IMR-90 (cell line): ENCODE data around the gene RALGAPA2. TPM values are rescaled to one million over a fixed set of nuclear protein-coding genes. Genes with fewer than 3 reads are reported as not detected.

Experiments
- ATAC-seq: fragments of 200-7000 bp; cut with Tn5 transposase; 2 replicates; pipeline ENCODE4 v1.9.1; 2020; ENCODE audit warnings: low read depth, mild to moderate bottlenecking, moderate library complexity
- BruUV-seq: library from RNA; stranded (reverse); fragments of 400-500 nt; replicated peaks from 2 replicates; lab custom pipeline; 2021; lab: Mats Ljungman, UMichigan
- CTCF ChIA-PET: fragments of 300-600 bp; formaldehyde crosslinking; extraction: SDS; loops from one replicate; lab custom pipeline; 2021; ENCODE audit warnings: antibody characterized with exemption; lab: Yijun Ruan, JAX
- POLR2A ChIA-PET: fragments of 300-600 bp; sonication (Branson Sonifier 250); formaldehyde crosslinking; loops from one replicate; lab custom pipeline; 2022; ENCODE audit warnings: antibody characterized with exemption; ENCODE audit not compliant: unreplicated experiment; lab: Charles Lee
- DNase-seq: peaks from one replicate; pipeline ENCODE4 v3.0.0; 2013
- H2AFZ ChIP-seq: replicated peaks from 2 replicates; pipeline ENCODE3; 2013; ENCODE audit warnings: low read length, mild to moderate bottlenecking; ENCODE audit not compliant: poor library complexity
- H2AK5ac ChIP-seq: 2 replicates; pipeline ENCODE4 v1.6.1; 2013; ENCODE audit warnings: low read depth, low read length, inconsistent platforms
- H2AK9ac ChIP-seq: replicated peaks from 2 replicates; pipeline ENCODE3; 2013; ENCODE audit warnings: mild to moderate bottlenecking, low read depth, low read length, moderate library complexity; ENCODE audit not compliant: poor library complexity
- H2BK120ac ChIP-seq: 2 replicates; pipeline ENCODE4 v1.6.1; 2013; ENCODE audit warnings: low read depth, low read length, inconsistent platforms
- H2BK15ac ChIP-seq: 3 replicates; pipeline ENCODE4 v1.6.1; 2013; ENCODE audit warnings: low read depth, low read length, inconsistent platforms
- H2BK20ac ChIP-seq: 2 replicates; pipeline ENCODE4 v1.6.1; 2013; ENCODE audit warnings: low read depth, mild to moderate bottlenecking, inconsistent platforms, low read length, moderate library complexity
- H2BK5ac ChIP-seq: 2 replicates; pipeline ENCODE4 v1.6.1; 2013; ENCODE audit warnings: mild to moderate bottlenecking, low read depth, low read length, inconsistent platforms; ENCODE audit not compliant: poor library complexity, severe bottlenecking
- H3K14ac ChIP-seq: replicated peaks from 2 replicates; pipeline ENCODE4 v1.6.1; 2013; ENCODE audit warnings: low read depth, low read length, inconsistent platforms
- H3K18ac ChIP-seq: 2 replicates; pipeline ENCODE4 v1.6.1; 2013; ENCODE audit warnings: low read depth, low read length, control low read depth
- H3K23ac ChIP-seq: 2 replicates; pipeline ENCODE4 v1.6.1; 2013; ENCODE audit warnings: low read depth, low read length, inconsistent platforms
- H3K27ac ChIP-seq: 2 replicates; pipeline ENCODE4 v1.5.1; 2013; ENCODE audit warnings: mild to moderate bottlenecking, control low read depth, low read length; ENCODE audit not compliant: insufficient read depth
- H3K27me3 ChIP-seq: 2 replicates; pipeline ENCODE4 v1.6.1; 2013; ENCODE audit warnings: low read length; ENCODE audit not compliant: control insufficient read depth, insufficient read depth
- H3K36me3 ChIP-seq: 2 replicates; pipeline ENCODE4 v1.6.1; 2013; ENCODE audit warnings: low read length, mixed read lengths; ENCODE audit not compliant: control insufficient read depth, insufficient read depth
- H3K4ac ChIP-seq: 2 replicates; pipeline ENCODE4 v1.6.1; 2013; ENCODE audit warnings: low read depth, low read length, inconsistent platforms
- H3K4me1 ChIP-seq: 2 replicates; pipeline ENCODE4 v1.6.1; 2013; ENCODE audit warnings: low read length, mixed read lengths; ENCODE audit not compliant: control insufficient read depth, insufficient read depth
- H3K4me2 ChIP-seq: 2 replicates; pipeline ENCODE4 v1.6.1; 2013; ENCODE audit warnings: low read depth, mild to moderate bottlenecking, control low read depth, low read length, moderate library complexity
- H3K4me3 ChIP-seq: 2 replicates; pipeline ENCODE4 v1.5.1; 2013; ENCODE audit warnings: low read depth, mild to moderate bottlenecking, control low read depth, low read length, moderate library complexity; ENCODE audit not compliant: insufficient read depth
- H3K56ac ChIP-seq: 2 replicates; pipeline ENCODE4 v1.6.1; 2013; ENCODE audit warnings: low read length, inconsistent platforms; ENCODE audit not compliant: insufficient read depth; ENCODE audit errors: extremely low read depth
- H3K79me1 ChIP-seq, 2 experiments: 2 replicates each; pipeline ENCODE4 v1.6.1; 2013; ENCODE audit warnings: low read length in 2 of 2, inconsistent platforms in 1 of 2, low read depth in 1 of 2
- H3K9ac ChIP-seq: 2 replicates; pipeline ENCODE4 v1.6.1; 2013; ENCODE audit warnings: low read depth, low read length, control low read depth
- H3K9me1 ChIP-seq: 2 replicates; pipeline ENCODE4 v1.6.1; 2013; ENCODE audit warnings: low read length, inconsistent platforms; ENCODE audit not compliant: insufficient read depth
- H3K9me3 ChIP-seq: 2 replicates; pipeline ENCODE4 v1.6.1; 2013; ENCODE audit warnings: low read length; ENCODE audit not compliant: control insufficient read depth, insufficient read depth
- H4K20me1 ChIP-seq: 2 replicates; pipeline ENCODE4 v1.6.1; 2013; ENCODE audit warnings: low read length, inconsistent platforms; ENCODE audit not compliant: insufficient read depth
- H4K5ac ChIP-seq: 2 replicates; pipeline ENCODE4 v1.6.1; 2013; ENCODE audit warnings: mild to moderate bottlenecking, low read depth, low read length, control low read depth
- H4K8ac ChIP-seq, 2 experiments: 2 replicates each; pipeline ENCODE4 v1.6.1; 2013; ENCODE audit warnings: low read depth in 2 of 2, low read length in 2 of 2, control low read depth in 1 of 2, inconsistent platforms in 1 of 2
- H4K91ac ChIP-seq: 2 replicates; pipeline ENCODE4 v1.6.1; 2013; ENCODE audit warnings: low read depth, low read length, inconsistent platforms; ENCODE audit not compliant: insufficient read depth
- CEBPB ChIP-seq: IDR thresholded peaks from 2 replicates; pipeline ENCODE4 v1.6.1; 2012; ENCODE audit warnings: low read depth, low read length, improper control_type of control experiment
- FOS ChIP-seq: fragments of 150-350 bp; IDR thresholded peaks from 2 replicates; pipeline ENCODE4 v1.6.1; 2016; ENCODE audit warnings: low read depth, low read length
- NFE2L2 ChIP-seq: fragments of 150-350 bp; IDR thresholded peaks from 2 replicates; pipeline ENCODE4 v1.6.1; 2016; ENCODE audit warnings: low read depth, mild to moderate bottlenecking, low read length
- WGBS, 2 experiments: methylation state at CpG; one replicate each; pipeline versions ENCODE4 v1.1.5 to v1.1.7; 2013; ENCODE audit warnings: missing lambda C conversion rate in 2 of 2; ENCODE audit not compliant: insufficient read length in 1 of 2; ENCODE audit errors: extremely low coverage in 2 of 2; 5-methylcytosine and 5-hydroxymethylcytosine counted together
- dilution Hi-C: fragments of 300-500 bp; cut with HindIII; formaldehyde crosslinking; loops from one replicate; pipeline ENCODE4 v1.14.3; 2018; ENCODE audit warnings: low sequenced_read_pairs; ENCODE audit not compliant: unreplicated experiment
- in situ Hi-C: fragments of 300-500 bp; cut with MboI; formaldehyde crosslinking; loops from 3 replicates; pipeline ENCODE4 v1.14.3; 2019; ENCODE audit warnings: low sequenced_read_pairs, inconsistent platforms, mixed read lengths
- intact Hi-C: fragments of 100-400 bp; cut with micrococcal nuclease; formaldehyde crosslinking; loops from 2 replicates; pipeline ENCODE4 v1.10.0; 2022
- polyA plus RNA-seq, 3 experiments: library from polyadenylated mRNA; depleted of rRNA; stranded (reverse); fragments of >200 nt; gene quantifications; 2 replicates each; pipeline ENCODE4 v1.2.3, GENCODE V29; 2012; ENCODE audit warnings: low replicate concordance in 1 of 3
- total RNA-seq: library from RNA; depleted of rRNA; stranded (reverse); fragments of >200 nt; gene quantifications from 2 replicates; pipeline ENCODE4 v1.2.3, GENCODE V29; 2012

The RALGAPA2 gene
- total and polyA plus RNA-seq, 2 of the 4 experiments (the other 2 are of a cell fraction) = 1.3 to 3.9 TPM

- Histone ChIP-seq H2AK5ac (no peak overlapping the region), H3K27me3 (no peaks in the 10 kb centered on the region), H3K36me3 (no peaks in the 10 kb centered on the region), H3K14ac (no peak overlapping the region), H3K4me2 (no peak overlapping the region), H2BK5ac (no peak overlapping the region), H3K4me3 (no peak overlapping the region), H2BK120ac (no peak overlapping the region), H3K9ac (no peak overlapping the region), H3K9me1 (peaks cover 7% of the 10 kb centered on the region; the same call in 1 of the 2 replicates), H2BK15ac (no peak overlapping the region), H2BK20ac (no peak overlapping the region), H3K27ac (no peak overlapping the region), H3K18ac (no peak overlapping the region), H4K20me1 (no peaks in the 10 kb centered on the region), H2AK9ac (no peak overlapping the region), H3K4ac (no peak overlapping the region), H3K9me3 (no peaks in the 10 kb centered on the region), H4K91ac (no peak overlapping the region), H2AFZ (no peak overlapping the region), H3K79me1 (no peaks in the 10 kb centered on the region), H4K5ac (no peak overlapping the region), H3K56ac (no peak overlapping the region), H4K8ac (no peak overlapping the region), H3K23ac (no peak overlapping the region), H3K4me1 (peaks cover 2% of the 10 kb centered on the region; the same call in 1 of the 2 replicates)
- intact Hi-C loops = no loop called here
- dilution Hi-C loops = no loop called here
- TF ChIP-seq NFE2L2 (no peak), CEBPB (peak; percentile 74), FOS (peak; percentile 67; the same call in 1 of the 2 replicates)
- ChIA-PET CTCF (no interaction called here), POLR2A (no interaction called here)
- no TSS peak for BruUV-seq
- DNase-seq = peak; percentile 73
- peak; percentile 67; the same call in 1 of the 2 replicates for ATAC-seq
- in situ Hi-C loops = no loop called here
- WGBS, 2 experiments = no CpG with 5 or more reads among the region's 1 CpG
These were observed 162.7 kb downstream of the RALGAPA2 start for GRCh38 chr20:20549704-20550103.
